Uterus (tissue), 4 donors: ENCODE results near the gene PTCH2. TPM values are rescaled to one million over a fixed set of nuclear protein-coding genes. Genes with fewer than 3 reads are reported as not detected.
A peak's percentile ranks its signal among the peaks of the same experiment; 100 is the strongest.

ENCODE experiments used
- DNase-seq, 2 donors: peaks; one replicate each; pipeline ENCODE4 v3.0.0-alpha.2; 2019 to 2020
- H3K27ac ChIP-seq, 2 donors: fragments of 200-600 bp; sonication (generic); 1 replicate in 1 of 2; 2 replicates in 1 of 2; pipeline ENCODE4 v1.5.1; 2016 to 2018
- H3K27me3 ChIP-seq, 2 donors: fragments of 200-600 bp; sonication (generic); one replicate each; pipeline ENCODE4 v1.5.1; 2018 to 2019; ENCODE audit warnings: control low read depth in 1 of 2
- H3K36me3 ChIP-seq, 2 donors: fragments of 200-600 bp; sonication (generic); one replicate each; pipeline ENCODE4 v1.5.1; 2019; ENCODE audit warnings: control low read depth in 1 of 2
- H3K4me1 ChIP-seq, 2 donors: fragments of 200-600 bp; sonication (generic); one replicate each; pipeline ENCODE4 v1.5.1; 2018 to 2019; ENCODE audit warnings: control low read depth in 1 of 2
- H3K4me3 ChIP-seq, 2 donors: fragments of 200-600 bp; sonication (generic); 1 replicate in 1 of 2; 2 replicates in 1 of 2; pipeline ENCODE4 v1.5.1; 2018 to 2019; ENCODE audit warnings: mild to moderate bottlenecking in 1 of 2
- H3K9me3 ChIP-seq, 2 donors: fragments of 200-600 bp; sonication (generic); one replicate each; pipeline ENCODE4 v1.5.1; 2019; ENCODE audit warnings: control low read depth in 1 of 2
- CTCF ChIP-seq, 4 experiments: fragments of 200-600 bp in 2 of 4; fragments of 450-650 bp in 2 of 4; sonication (generic) in 2 of 4; IDR thresholded peaks; one replicate each; pipeline ENCODE4 v1.5.1; 2016 to 2019; ENCODE audit warnings: antibody characterized with exemption in 4 of 4, mild to moderate bottlenecking in 2 of 4, moderate library complexity in 1 of 4
- POLR2A ChIP-seq, 2 donors: fragments of 450-650 bp; IDR thresholded peaks; one replicate each; pipeline ENCODE4 v1.6.1; 2016; ENCODE audit warnings: antibody characterized with exemption in 2 of 2, mild to moderate bottlenecking in 1 of 2, moderate library complexity in 1 of 2
- intact Hi-C: fragments of 100-400 bp; cut with DNase I; formaldehyde crosslinking; loops from one replicate; pipeline ENCODE4 v1.15.1; 2023; ENCODE audit warnings: low total_unique reads
- total RNA-seq, 4 donors: library from RNA; depleted of rRNA in 3 of 4; stranded (reverse); fragments of >200 nt in 3 of 4; gene quantifications; one replicate each; pipeline versions ENCODE4 v1.1.0 to v1.2.4, GENCODE V29; 2014 to 2023
- donor health status: DM: yes; HTN: yes; CAD: no.

Gene PTCH2
- total RNA-seq, 4 donors from 2014 or later: 3.1 to 8.1 (median 5.4) TPM

- intact Hi-C loops: loop anchor here (10.0 kb wide), 1 partner anchor 51 kb away; no protein-coding TSS in a partner anchor
- DNase-seq: no peak
- H3K9me3 ChIP-seq: no peaks in the 10 kb centered on the region
- H3K4me3 ChIP-seq: peak overlapping the region; percentile 16 to 47
- TF ChIP-seq CTCF (IDR thresholded peaks at IDR 0.05): no peak
- TF ChIP-seq POLR2A (IDR thresholded peaks at IDR 0.05): no peak
- no peaks in the 10 kb centered on the region for H3K36me3 ChIP-seq
- H3K27ac ChIP-seq: peak overlapping the region; percentile 39 to 66
- H3K27me3 ChIP-seq: no peaks in the 10 kb centered on the region
- peaks cover 0 to 7% of the 10 kb centered on the region in 2 donors for H3K4me1 ChIP-seq
These were observed 59.4 kb downstream of the PTCH2 start for GRCh38 chr1:44783697-44784093.

DNA sequence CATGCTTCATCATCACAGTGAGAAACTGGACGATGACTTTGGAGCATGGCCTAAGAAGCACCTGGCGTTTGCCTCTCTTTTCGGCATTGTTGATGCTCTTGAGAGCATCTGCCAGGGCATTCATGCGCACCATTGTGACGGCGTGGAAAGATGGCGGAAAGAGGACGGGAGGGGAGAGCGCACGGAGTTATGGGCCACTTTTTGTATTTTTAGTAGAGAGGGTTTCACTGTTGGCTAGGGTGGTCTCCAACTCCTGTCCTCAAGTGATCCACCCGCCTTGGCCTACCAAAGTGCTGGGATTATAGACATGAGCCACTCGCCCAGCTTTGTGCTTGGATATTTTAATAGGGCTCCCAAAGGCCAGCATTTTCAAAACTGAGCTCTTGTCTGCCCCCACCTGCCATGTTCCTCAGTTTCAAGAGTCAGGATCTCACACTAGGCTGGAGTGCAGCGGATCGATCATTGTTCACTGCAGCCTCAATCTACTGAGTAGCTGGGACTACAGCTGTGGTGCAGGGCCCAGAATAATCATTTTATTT, 62.4 kb downstream of the PTCH2 start:
- DNase-seq: no peak

GRCh38 chr1:44778705-44779576, 64.1 kb downstream of the PTCH2 start:
- Histone ChIP-seq H3K4me3 (no peak overlapping the region), H3K9me3 (no peaks in the 10 kb centered on the region), H3K4me1 (peaks cover 0 to 1% of the 10 kb centered on the region in 2 donors), H3K27ac (no peak overlapping the region), H3K36me3 (no peaks in the 10 kb centered on the region), H3K27me3 (no peaks in the 10 kb centered on the region)
- no peak for DNase-seq
- intact Hi-C loops: no loop called here
- TF ChIP-seq POLR2A (IDR thresholded peaks at IDR 0.05) (no peak), CTCF (IDR thresholded peaks at IDR 0.05) (no peak)

More for the DNA sequence above, 62.4 kb downstream of the PTCH2 start:
- TF ChIP-seq CTCF (IDR thresholded peaks at IDR 0.05): no peak
- TF ChIP-seq POLR2A (IDR thresholded peaks at IDR 0.05): no peak
- no peak overlapping the region for H3K27ac ChIP-seq
- intact Hi-C loops: loop anchor here (10.0 kb wide), 1 partner anchor 54 kb away; no protein-coding TSS in a partner anchor
- H3K4me3 ChIP-seq: no peak overlapping the region
- peaks cover 0 to 4% of the 10 kb centered on the region in 2 donors for H3K4me1 ChIP-seq
- H3K9me3 ChIP-seq: no peaks in the 10 kb centered on the region
- H3K27me3 ChIP-seq: no peaks in the 10 kb centered on the region
- H3K36me3 ChIP-seq: no peaks in the 10 kb centered on the region

GRCh38 chr1:44777969-44778635, 65.0 kb downstream of the PTCH2 start:
- no peak overlapping the region for H3K27ac ChIP-seq
- no peak for TF ChIP-seq POLR2A (IDR thresholded peaks at IDR 0.05)
- TF ChIP-seq CTCF (IDR thresholded peaks at IDR 0.05): no peak
- intact Hi-C loops: no loop called here
- H3K4me1 ChIP-seq: no peaks in the 10 kb centered on the region
- DNase-seq: no peak
- H3K9me3 ChIP-seq: no peaks in the 10 kb centered on the region
- H3K27me3 ChIP-seq: no peaks in the 10 kb centered on the region
- H3K36me3 ChIP-seq: no peaks in the 10 kb centered on the region
- H3K4me3 ChIP-seq: no peak overlapping the region

DNA sequence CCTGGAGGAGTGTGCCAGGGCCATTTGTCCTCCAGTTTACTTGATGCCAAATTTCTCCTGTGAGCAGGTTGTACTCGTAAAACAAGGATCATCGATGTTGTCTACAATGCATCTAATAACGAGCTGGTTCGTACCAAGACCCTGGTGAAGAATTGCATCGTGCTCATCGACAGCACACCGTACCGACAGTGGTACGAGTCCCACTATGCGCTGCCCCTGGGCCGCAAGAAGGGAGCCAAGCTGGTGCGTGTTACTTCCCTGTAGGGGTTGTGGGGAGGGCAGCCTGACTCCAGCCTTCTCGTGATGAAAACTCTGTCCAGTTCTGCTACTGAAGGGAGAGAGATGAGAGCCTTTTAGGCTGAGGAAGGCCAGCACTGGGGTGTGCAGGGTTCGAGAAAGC, 65.5 kb downstream of the PTCH2 start:
- H3K4me1 ChIP-seq: no peaks in the 10 kb centered on the region
- no peak for DNase-seq
- no peak for TF ChIP-seq POLR2A (IDR thresholded peaks at IDR 0.05)
- no peak for TF ChIP-seq CTCF (IDR thresholded peaks at IDR 0.05)
- H3K36me3 ChIP-seq: no peaks in the 10 kb centered on the region
- intact Hi-C loops: no loop called here
- H3K27me3 ChIP-seq: no peaks in the 10 kb centered on the region
- no peaks in the 10 kb centered on the region for H3K9me3 ChIP-seq
- H3K27ac ChIP-seq: no peak overlapping the region
- H3K4me3 ChIP-seq: no peak overlapping the region
